Right atrium auricular region (tissue), 2 donors: Measurements from ENCODE around the gene CACNA2D1. TPM values are rescaled to one million over a fixed set of nuclear protein-coding genes. Genes with fewer than 3 reads are reported as not detected.

Experiments used
- DNase-seq: peaks from one replicate; pipeline ENCODE4 v3.0.0-alpha.2; 2019; ENCODE audit warnings: low spot score
- H3K27ac ChIP-seq, 2 donors: fragments of 200-600 bp; sonication (generic); 1 replicate in 1 of 2; 2 replicates in 1 of 2; pipeline ENCODE4 v1.5.1; 2016 to 2019
- H3K27me3 ChIP-seq, 2 donors: fragments of 200-600 bp; sonication (generic); one replicate each; pipeline versions ENCODE4 v1.5.1 to v1.6.0; 2017 to 2019
- H3K36me3 ChIP-seq: fragments of 200-600 bp; sonication (generic); one replicate; pipeline ENCODE4 v1.5.1; 2016
- H3K4me1 ChIP-seq, 2 donors: fragments of 200-600 bp; sonication (generic); one replicate each; pipeline versions ENCODE4 v1.5.1 to v1.6.0; 2017 to 2019
- H3K4me3 ChIP-seq, 2 donors: fragments of 200-600 bp; sonication (generic); 1 replicate in 1 of 2; 2 replicates in 1 of 2; pipeline ENCODE4 v1.5.1; 2017 to 2019; ENCODE audit warnings: mild to moderate bottlenecking in 1 of 2, moderate library complexity in 1 of 2
- H3K9me3 ChIP-seq, 2 donors: fragments of 200-600 bp; sonication (generic); one replicate each; pipeline ENCODE4 v1.5.1; 2019
- CTCF ChIP-seq, 2 donors: fragments of 200-600 bp; sonication (generic); IDR thresholded peaks; one replicate each; pipeline ENCODE4 v1.5.1; 2019; ENCODE audit warnings: antibody characterized with exemption in 2 of 2
- total RNA-seq, 2 donors: library from RNA; depleted of rRNA; stranded (reverse); fragments of >200 nt; gene quantifications; one replicate each; pipeline ENCODE4 v1.1.0, GENCODE V29; 2016

Gene CACNA2D1
- total RNA-seq, 2 donors from 2014 or later: 31.5 to 54.5 TPM

DNA sequence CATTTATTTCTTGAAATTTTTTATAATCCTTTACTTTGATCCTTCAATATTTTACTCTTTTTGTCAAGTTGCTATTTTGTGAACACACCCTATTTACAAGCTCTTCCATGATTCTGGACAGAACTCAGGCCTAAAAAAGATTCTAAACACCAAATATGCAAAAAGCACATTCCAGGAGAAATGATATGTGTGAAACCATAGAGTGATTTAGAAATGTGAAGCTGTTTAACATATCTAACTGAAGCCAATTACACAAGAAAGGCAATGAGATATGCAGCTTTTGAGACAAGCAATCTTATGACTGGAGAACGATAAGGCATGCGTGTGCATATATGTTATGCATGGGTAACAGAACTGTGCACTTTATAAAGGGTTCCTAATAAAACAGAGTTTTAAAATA is 243.0 kb downstream of the CACNA2D1 start:
- TF ChIP-seq CTCF (IDR thresholded peaks at IDR 0.05): no peak
- Histone ChIP-seq H3K4me1 (peaks cover 0 to 9% of the 10 kb centered on the region in 2 donors), H3K9me3 (no peaks in the 10 kb centered on the region), H3K27ac (no peak overlapping the region), H3K4me3 (no peak overlapping the region), H3K27me3 (no peaks in the 10 kb centered on the region), H3K36me3 (no peaks in the 10 kb centered on the region)
- no peak for DNase-seq

GRCh38 chr7:82194016-82194643 is 249.4 kb downstream of the CACNA2D1 start:
- H3K9me3 ChIP-seq: no peaks in the 10 kb centered on the region
- no peak for TF ChIP-seq CTCF (IDR thresholded peaks at IDR 0.05)
- H3K4me1 ChIP-seq: peaks cover 0 to 3% of the 10 kb centered on the region in 2 donors
- no peak for DNase-seq
- H3K36me3 ChIP-seq: no peaks in the 10 kb centered on the region
- no peaks in the 10 kb centered on the region for H3K27me3 ChIP-seq
- H3K27ac ChIP-seq: no peak overlapping the region
- H3K4me3 ChIP-seq: no peak overlapping the region

GRCh38 chr7:82188636-82189035 is 254.9 kb downstream of the CACNA2D1 start:
- no peaks in the 10 kb centered on the region for H3K4me1 ChIP-seq
- H3K27ac ChIP-seq: no peak overlapping the region
- no peaks in the 10 kb centered on the region for H3K27me3 ChIP-seq
- no peak for TF ChIP-seq CTCF (IDR thresholded peaks at IDR 0.05)
- H3K4me3 ChIP-seq: no peak overlapping the region
- H3K36me3 ChIP-seq: no peaks in the 10 kb centered on the region
- DNase-seq: no peak
- no peaks in the 10 kb centered on the region for H3K9me3 ChIP-seq

- TF ChIP-seq CTCF (IDR thresholded peaks at IDR 0.05): no peak
- Histone ChIP-seq H3K27ac (no peak overlapping the region), H3K36me3 (no peaks in the 10 kb centered on the region), H3K4me3 (no peak overlapping the region), H3K27me3 (no peaks in the 10 kb centered on the region), H3K9me3 (no peaks in the 10 kb centered on the region), H3K4me1 (no peaks in the 10 kb centered on the region)
- DNase-seq: no peak
Observed at GRCh38 chr7:82185443-82185842, 258.1 kb downstream of the CACNA2D1 start.

GRCh38 chr7:82183634-82184033 is 259.9 kb downstream of the CACNA2D1 start:
- DNase-seq: no peak
- H3K9me3 ChIP-seq: no peaks in the 10 kb centered on the region
- H3K4me3 ChIP-seq: no peak overlapping the region
- no peaks in the 10 kb centered on the region for H3K27me3 ChIP-seq
- no peaks in the 10 kb centered on the region for H3K4me1 ChIP-seq
- H3K36me3 ChIP-seq: no peaks in the 10 kb centered on the region
- H3K27ac ChIP-seq: no peak overlapping the region
- no peak for TF ChIP-seq CTCF (IDR thresholded peaks at IDR 0.05)

GRCh38 chr7:82179311-82179710 is 264.3 kb downstream of the CACNA2D1 start:
- DNase-seq: no peak
- Histone ChIP-seq H3K4me3 (no peak overlapping the region), H3K4me1 (no peaks in the 10 kb centered on the region), H3K9me3 (no peaks in the 10 kb centered on the region), H3K27me3 (no peaks in the 10 kb centered on the region), H3K36me3 (no peaks in the 10 kb centered on the region), H3K27ac (no peak overlapping the region)
- no peak for TF ChIP-seq CTCF (IDR thresholded peaks at IDR 0.05)
